Measurements from ENCODE around the gene SAMMSON. TPM values are rescaled to one million over a fixed set of nuclear protein-coding genes. Genes with fewer than 3 reads are reported as not detected.

Gene SAMMSON
- total RNA-seq, 3 donors from 2014 or later: not detected

- Histone ChIP-seq H3K9me3 (no peaks in the 10 kb centered on the region), H3K4me1 (ENCODE audit: low read depth) (no peaks in the 10 kb centered on the region), H3K4me3 (no peak overlapping the region), H3K36me3 (ENCODE audit: low read depth) (no peaks in the 10 kb centered on the region)
- TF ChIP-seq CTCF (IDR thresholded peaks at IDR 0.05): no peak
- ATAC-seq: no peak
- intact Hi-C loops (cut with DNase I, micrococcal nuclease): no loop called here
- no peak for DNase-seq
Observed at GRCh38 chr3:70097084-70097483, 97.6 kb downstream of the SAMMSON start.

- Histone ChIP-seq H3K36me3 (ENCODE audit: low read depth) (no peaks in the 10 kb centered on the region), H3K4me1 (ENCODE audit: low read depth) (no peaks in the 10 kb centered on the region), H3K4me3 (no peak overlapping the region), H3K9me3 (no peaks in the 10 kb centered on the region)
- DNase-seq: peak in 2 of 3 donors; percentile 24 to 28
- intact Hi-C loops (cut with DNase I, micrococcal nuclease): no loop called here
- TF ChIP-seq CTCF (IDR thresholded peaks at IDR 0.05): peak; percentile 22
- no peak for ATAC-seq
Observed at GRCh38 chr3:70108072-70108471, 108.5 kb downstream of the SAMMSON start.

GRCh38 chr3:70108546-70108945 is 109.0 kb downstream of the SAMMSON start:
- Histone ChIP-seq H3K4me3 (no peak overlapping the region), H3K4me1 (ENCODE audit: low read depth) (no peaks in the 10 kb centered on the region), H3K9me3 (no peaks in the 10 kb centered on the region), H3K36me3 (ENCODE audit: low read depth) (no peaks in the 10 kb centered on the region)
- ATAC-seq (no peak), DNase-seq (no peak)
- TF ChIP-seq CTCF (IDR thresholded peaks at IDR 0.05): no peak
- intact Hi-C loops (cut with DNase I, micrococcal nuclease): no loop called here

- intact Hi-C loops (cut with DNase I, micrococcal nuclease): loop anchor here in 1 of 2 donors (10.0 kb wide), 1 partner anchor 245 kb away; no protein-coding TSS in a partner anchor
- H3K36me3 ChIP-seq (ENCODE audit: low read depth): no peaks in the 10 kb centered on the region
- no peak for DNase-seq
- no peak for TF ChIP-seq CTCF (IDR thresholded peaks at IDR 0.05)
- no peak for ATAC-seq
- no peaks in the 10 kb centered on the region for H3K9me3 ChIP-seq
- H3K4me3 ChIP-seq: no peak overlapping the region
- H3K4me1 ChIP-seq (ENCODE audit: low read depth): no peaks in the 10 kb centered on the region
Observed at GRCh38 chr3:70110066-70110465, 110.5 kb downstream of the SAMMSON start.

GRCh38 chr3:70111411-70111810 is 111.9 kb downstream of the SAMMSON start:
- Histone ChIP-seq H3K4me1 (ENCODE audit: low read depth) (no peaks in the 10 kb centered on the region), H3K4me3 (no peak overlapping the region), H3K36me3 (ENCODE audit: low read depth) (no peaks in the 10 kb centered on the region), H3K9me3 (no peaks in the 10 kb centered on the region)
- DNase-seq: no peak
- intact Hi-C loops (cut with DNase I, micrococcal nuclease): loop anchor here in 1 of 2 donors (10.0 kb wide), 1 partner anchor 243 kb away; no protein-coding TSS in a partner anchor
- no peak for ATAC-seq
- TF ChIP-seq CTCF (IDR thresholded peaks at IDR 0.05): no peak

GRCh38 chr3:70112751-70113150 is 113.2 kb downstream of the SAMMSON start:
- no peak for DNase-seq
- no peak for TF ChIP-seq CTCF (IDR thresholded peaks at IDR 0.05)
- Histone ChIP-seq H3K4me1 (ENCODE audit: low read depth) (no peaks in the 10 kb centered on the region), H3K4me3 (no peak overlapping the region), H3K36me3 (ENCODE audit: low read depth) (no peaks in the 10 kb centered on the region), H3K9me3 (no peaks in the 10 kb centered on the region)
- no peak for ATAC-seq
- intact Hi-C loops (cut with DNase I, micrococcal nuclease): loop anchor here in 1 of 2 donors (10.0 kb wide), 1 partner anchor 242 kb away; no protein-coding TSS in a partner anchor
